PFSK-1 (cell line): ENCODE measurements around the gene FADS1. TPM values are rescaled to one million over a fixed set of nuclear protein-coding genes. Genes with fewer than 3 reads are reported as not detected.

Experiments used
- FOXP2 ChIP-seq: optimal IDR thresholded peaks from 2 replicates; pipeline ENCODE3; 2011; ENCODE audit warnings: borderline replicate concordance, control low read depth, inconsistent platforms; ENCODE audit not compliant: insufficient read depth; ENCODE audit errors: extremely low read length, extremely low read depth
- POLR2AphosphoS5 ChIP-seq: IDR thresholded peaks from 2 replicates; pipeline ENCODE4 v1.6.1; 2012; ENCODE audit warnings: low read depth, mild to moderate bottlenecking, control low read depth, low read length, moderate library complexity
- SIN3A ChIP-seq: IDR thresholded peaks from 2 replicates; pipeline ENCODE4 v1.6.1; 2012; ENCODE audit warnings: mild to moderate bottlenecking, low read length, moderate library complexity, borderline replicate concordance; ENCODE audit not compliant: insufficient read depth
- TAF1 ChIP-seq: IDR thresholded peaks from 2 replicates; pipeline ENCODE4 v1.6.1; 2012; ENCODE audit warnings: low read length, control low read depth, borderline replicate concordance; ENCODE audit not compliant: insufficient read depth
- polyA plus RNA-seq: library from polyadenylated mRNA; unstranded; fragments of >200 nt; gene quantifications from one replicate; pipeline ENCODE4 v1.2.1, GENCODE V29; 2012; ENCODE audit warnings: low read depth, missing spikeins; ENCODE audit not compliant: insufficient read length
- TF ChIP-seq, protein P1 (sequence below), 2 experiments: IDR thresholded peaks; 2 replicates each; pipeline versions ENCODE4 v1.6.1 to v1.8.0; 2011 to 2012; ENCODE audit warnings: low read depth in 2 of 2, low read length in 2 of 2, control low read depth in 1 of 2, inconsistent platforms in 1 of 2, mild to moderate bottlenecking in 1 of 2, moderate library complexity in 1 of 2; ENCODE audit not compliant: insufficient read depth in 1 of 2

FADS1 gene
- polyA plus RNA-seq = 59.6 TPM

DNA sequence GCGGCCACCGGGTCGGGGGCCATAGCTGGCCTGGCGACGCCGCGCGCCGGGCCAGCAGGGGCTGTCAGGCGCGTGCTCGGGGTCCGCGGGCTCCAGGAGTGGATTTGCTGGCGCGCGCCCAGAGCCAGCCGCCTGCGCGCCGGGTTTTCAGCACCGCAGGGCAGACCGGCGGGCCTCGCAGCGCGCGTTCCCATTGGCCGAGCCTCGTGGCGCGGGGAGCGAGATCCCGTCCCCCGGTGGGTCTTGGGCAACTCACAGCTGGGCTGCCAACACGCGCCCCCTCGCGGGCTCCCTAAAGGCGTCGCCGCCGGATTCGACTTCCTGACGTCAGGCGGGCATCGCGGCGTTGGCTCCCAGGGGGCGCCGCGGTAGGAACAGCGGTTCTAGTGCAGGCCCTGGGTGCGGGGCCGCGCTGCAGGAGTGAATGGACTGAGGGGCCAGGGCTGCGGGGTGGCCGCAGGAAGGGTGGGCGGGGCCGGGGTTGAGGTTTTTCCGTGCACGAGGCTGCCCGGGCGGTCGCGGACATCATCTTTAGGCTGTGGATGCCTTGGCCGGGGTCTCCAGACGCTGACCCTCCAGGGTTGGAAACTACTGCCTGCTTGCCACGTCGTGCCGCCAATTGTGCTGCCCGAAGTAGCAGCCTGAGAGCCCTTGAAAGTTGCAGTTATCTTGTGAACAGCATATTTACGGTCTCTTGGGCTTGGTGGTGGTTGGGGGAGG lies at the start of gene FADS1:
FADS1 (minus strand) TSS at position 268 of the 720 bp plus-strand sequence; CDS start at position 194, 74 bp downstream.
- peak; percentile 58; the same call in 1 of the 2 replicates for TF ChIP-seq POLR2AphosphoS5
- peak; percentile 84 for TF ChIP-seq FOXP2
- TF ChIP-seq SIN3A = no peak

DNA sequence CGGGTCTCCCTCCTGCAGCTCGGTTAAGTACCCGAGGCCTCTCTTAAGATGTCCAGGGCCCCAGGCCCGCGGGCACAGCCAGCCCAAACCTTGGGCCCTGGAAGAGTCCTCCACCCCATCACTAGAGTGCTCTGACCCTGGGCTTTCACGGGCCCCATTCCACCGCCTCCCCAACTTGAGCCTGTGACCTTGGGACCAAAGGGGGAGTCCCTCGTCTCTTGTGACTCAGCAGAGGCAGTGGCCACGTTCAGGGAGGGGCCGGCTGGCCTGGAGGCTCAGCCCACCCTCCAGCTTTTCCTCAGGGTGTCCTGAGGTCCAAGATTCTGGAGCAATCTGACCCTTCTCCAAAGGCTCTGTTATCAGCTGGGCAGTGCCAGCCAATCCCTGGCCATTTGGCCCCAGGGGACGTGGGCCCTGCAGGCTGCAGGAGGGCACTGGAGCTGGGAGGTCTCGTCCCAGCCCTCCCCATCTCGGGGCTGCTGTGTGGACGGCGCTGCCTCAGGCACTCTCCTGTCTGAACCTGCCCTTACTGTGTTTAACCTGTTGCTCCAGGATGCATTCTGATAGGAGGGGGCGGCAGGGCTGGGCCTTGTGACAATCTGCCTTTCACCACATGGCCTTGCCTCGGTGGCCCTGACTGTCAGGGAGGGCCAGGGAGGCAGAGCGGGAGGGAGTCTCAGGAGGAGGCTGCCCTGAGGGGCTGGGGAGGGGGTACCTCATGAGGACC lies 49.6 kb upstream of the FADS1 start:
- TF ChIP-seq SIN3A (no peak), TAF1 (no peak), POLR2AphosphoS5 (no peak), FOXP2 (no peak)
- TF ChIP-seq, protein P1, sequence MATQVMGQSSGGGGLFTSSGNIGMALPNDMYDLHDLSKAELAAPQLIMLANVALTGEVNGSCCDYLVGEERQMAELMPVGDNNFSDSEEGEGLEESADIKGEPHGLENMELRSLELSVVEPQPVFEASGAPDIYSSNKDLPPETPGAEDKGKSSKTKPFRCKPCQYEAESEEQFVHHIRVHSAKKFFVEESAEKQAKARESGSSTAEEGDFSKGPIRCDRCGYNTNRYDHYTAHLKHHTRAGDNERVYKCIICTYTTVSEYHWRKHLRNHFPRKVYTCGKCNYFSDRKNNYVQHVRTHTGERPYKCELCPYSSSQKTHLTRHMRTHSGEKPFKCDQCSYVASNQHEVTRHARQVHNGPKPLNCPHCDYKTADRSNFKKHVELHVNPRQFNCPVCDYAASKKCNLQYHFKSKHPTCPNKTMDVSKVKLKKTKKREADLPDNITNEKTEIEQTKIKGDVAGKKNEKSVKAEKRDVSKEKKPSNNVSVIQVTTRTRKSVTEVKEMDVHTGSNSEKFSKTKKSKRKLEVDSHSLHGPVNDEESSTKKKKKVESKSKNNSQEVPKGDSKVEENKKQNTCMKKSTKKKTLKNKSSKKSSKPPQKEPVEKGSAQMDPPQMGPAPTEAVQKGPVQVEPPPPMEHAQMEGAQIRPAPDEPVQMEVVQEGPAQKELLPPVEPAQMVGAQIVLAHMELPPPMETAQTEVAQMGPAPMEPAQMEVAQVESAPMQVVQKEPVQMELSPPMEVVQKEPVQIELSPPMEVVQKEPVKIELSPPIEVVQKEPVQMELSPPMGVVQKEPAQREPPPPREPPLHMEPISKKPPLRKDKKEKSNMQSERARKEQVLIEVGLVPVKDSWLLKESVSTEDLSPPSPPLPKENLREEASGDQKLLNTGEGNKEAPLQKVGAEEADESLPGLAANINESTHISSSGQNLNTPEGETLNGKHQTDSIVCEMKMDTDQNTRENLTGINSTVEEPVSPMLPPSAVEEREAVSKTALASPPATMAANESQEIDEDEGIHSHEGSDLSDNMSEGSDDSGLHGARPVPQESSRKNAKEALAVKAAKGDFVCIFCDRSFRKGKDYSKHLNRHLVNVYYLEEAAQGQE (IDR thresholded peaks at IDR 0.05; ENCODE audit: insufficient read depth in 1 of 2, low read depth in 2 of 2, low read length in 2 of 2) = no peak

DNA sequence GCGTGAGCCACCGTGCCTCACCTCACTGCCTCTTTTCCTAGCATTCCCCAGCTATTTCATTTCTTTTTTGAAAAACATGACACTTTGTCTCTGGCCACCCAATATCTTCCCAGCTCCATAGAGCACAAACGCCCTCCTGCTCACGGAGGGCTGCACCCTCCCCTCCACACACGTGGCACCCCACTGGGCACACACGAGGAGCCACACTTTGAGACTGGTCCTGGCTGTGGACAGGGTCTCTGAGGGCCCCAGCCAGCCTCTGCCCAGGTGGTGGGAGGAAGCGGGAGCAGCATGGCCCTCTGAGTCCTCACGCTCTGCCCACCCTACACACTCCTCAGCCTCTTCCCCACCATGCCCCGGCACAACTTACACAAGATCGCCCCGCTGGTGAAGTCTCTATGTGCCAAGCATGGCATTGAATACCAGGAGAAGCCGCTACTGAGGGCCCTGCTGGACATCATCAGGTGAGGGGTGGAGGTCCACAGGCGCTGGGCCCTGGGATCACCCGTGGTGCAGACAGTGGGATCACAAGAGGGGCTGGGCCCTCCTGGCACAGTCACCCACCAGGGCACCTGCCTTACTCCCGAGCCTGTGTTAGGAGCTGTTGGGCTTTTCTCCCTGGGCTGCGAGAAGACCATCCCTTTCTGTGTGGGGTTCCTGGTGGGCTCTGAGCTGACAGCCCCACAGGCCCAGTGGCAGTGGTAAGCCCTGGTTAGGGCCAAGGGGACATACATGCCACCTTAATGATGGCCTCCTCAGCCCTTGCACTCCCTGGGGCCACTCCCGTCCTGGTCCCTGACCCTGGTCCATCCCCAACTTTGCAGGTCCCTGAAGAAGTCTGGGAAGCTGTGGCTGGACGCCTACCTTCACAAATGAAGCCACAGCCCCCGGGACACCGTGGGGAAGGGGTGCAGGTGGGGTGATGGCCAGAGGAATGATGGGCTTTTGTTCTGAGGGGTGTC lies 48.3 kb upstream of the FADS1 start:
- TF ChIP-seq FOXP2 (no peak), SIN3A (no peak), TAF1 (no peak), POLR2AphosphoS5 (no peak)
- TF ChIP-seq, protein P1 (IDR thresholded peaks at IDR 0.05; ENCODE audit: insufficient read depth in 1 of 2, low read depth in 2 of 2, low read length in 2 of 2) = no peak

DNA sequence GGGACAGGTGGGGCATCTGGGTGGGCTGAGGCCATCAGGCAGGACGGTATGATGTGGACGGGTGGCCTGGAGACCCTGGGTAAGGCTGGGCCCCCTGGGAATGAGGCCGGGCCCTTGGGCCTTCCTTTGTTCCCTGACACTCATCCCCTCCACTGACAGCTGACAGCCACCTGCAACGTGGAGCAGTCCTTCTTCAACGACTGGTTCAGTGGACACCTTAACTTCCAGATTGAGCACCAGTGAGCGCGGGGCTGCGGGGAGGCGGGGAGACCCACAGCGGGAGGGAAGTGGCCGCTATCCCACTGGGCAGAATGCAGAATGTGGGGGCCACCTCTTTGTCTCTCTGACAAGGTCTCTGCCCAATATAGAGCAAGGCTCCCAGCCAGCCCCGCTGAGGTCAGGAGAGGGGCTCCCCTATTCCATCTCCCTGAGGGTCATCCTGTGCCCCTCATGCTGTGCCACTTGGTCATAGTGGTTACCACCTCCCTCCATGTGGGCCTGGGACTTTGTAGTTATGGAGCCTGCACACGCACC lies 46.8 kb upstream of the FADS1 start:
- TF ChIP-seq POLR2AphosphoS5 (no peak), SIN3A (no peak), TAF1 (no peak), FOXP2 (no peak)
- TF ChIP-seq, protein P1 (IDR thresholded peaks at IDR 0.05; ENCODE audit: insufficient read depth in 1 of 2, low read depth in 2 of 2, low read length in 2 of 2) = no peak
